GM18858 (cell line): ENCODE data around the gene CD37.
"Not testable (repeated sequence)": the region's sequence is repeated elsewhere in the genome, so short reads cannot be mapped to it uniquely, and the experiment has no call there.

ENCODE experiments used
- ATAC-seq: cut with Tn5 transposase; IDR thresholded peaks from one replicate; pipeline ENCODE4 v1.9.1; 2021; ENCODE audit not compliant: unreplicated experiment

Gene CD37

GRCh38 chr19:49373174-49373573 lies 38.0 kb downstream of the CD37 start:
- ATAC-seq = not testable (repeated sequence)

GRCh38 chr19:49374665-49375434 lies 39.6 kb downstream of the CD37 start:
- no peak for ATAC-seq

GRCh38 chr19:49378512-49378911 lies 43.3 kb downstream of the CD37 start:
- ATAC-seq = no peak

- no peak for ATAC-seq
Measured at GRCh38 chr19:49380391-49380790, 45.2 kb downstream of the CD37 start.

GRCh38 chr19:49382639-49383038 lies 47.4 kb downstream of the CD37 start:
- ATAC-seq = no peak

GRCh38 chr19:49383599-49383998 lies 48.4 kb downstream of the CD37 start:
- no peak for ATAC-seq

- ATAC-seq = no peak
Measured at GRCh38 chr19:49387936-49388372, 52.7 kb downstream of the CD37 start, which contains the start of gene KASH5. Gene KASH5 (plus strand): TSS chr19:49388249. CDS start chr19:49390884, 2,635 bp downstream.

- no peak for ATAC-seq
Measured at GRCh38 chr19:49389406-49389805, 54.2 kb downstream of the CD37 start.
